GM10847 (cell line): Measurements from ENCODE around the gene GAMT.

ENCODE experiments used
- POLR2A ChIP-seq: IDR thresholded peaks from 2 replicates; pipeline ENCODE4 v1.6.1; 2011; ENCODE audit not compliant: insufficient read length; ENCODE audit errors: extremely low read depth

The GAMT gene

GRCh38 chr19:1386945-1387683, 14.2 kb downstream of the GAMT start:
- no peak for TF ChIP-seq POLR2A

DNA sequence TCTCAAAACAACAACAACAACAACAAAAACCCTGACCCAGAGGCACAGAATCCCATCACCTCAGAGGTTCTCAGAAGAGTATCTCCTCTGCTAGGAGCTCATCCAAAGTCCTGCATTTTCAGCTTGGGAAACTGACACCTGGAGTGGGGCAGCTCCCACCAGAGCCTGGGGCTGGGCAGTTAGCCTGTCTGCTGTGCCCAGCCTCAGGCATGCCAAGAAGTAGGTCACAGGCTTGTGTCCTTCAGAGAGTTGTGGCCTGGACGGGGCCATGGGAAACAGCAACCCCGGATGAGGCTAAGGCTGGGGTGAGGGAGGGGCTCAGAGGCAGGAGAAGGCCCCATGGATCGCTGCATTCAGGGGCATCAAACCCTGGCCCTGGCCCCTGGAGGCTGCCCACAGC, 15.5 kb downstream of the GAMT start:
- TF ChIP-seq POLR2A: no peak

DNA sequence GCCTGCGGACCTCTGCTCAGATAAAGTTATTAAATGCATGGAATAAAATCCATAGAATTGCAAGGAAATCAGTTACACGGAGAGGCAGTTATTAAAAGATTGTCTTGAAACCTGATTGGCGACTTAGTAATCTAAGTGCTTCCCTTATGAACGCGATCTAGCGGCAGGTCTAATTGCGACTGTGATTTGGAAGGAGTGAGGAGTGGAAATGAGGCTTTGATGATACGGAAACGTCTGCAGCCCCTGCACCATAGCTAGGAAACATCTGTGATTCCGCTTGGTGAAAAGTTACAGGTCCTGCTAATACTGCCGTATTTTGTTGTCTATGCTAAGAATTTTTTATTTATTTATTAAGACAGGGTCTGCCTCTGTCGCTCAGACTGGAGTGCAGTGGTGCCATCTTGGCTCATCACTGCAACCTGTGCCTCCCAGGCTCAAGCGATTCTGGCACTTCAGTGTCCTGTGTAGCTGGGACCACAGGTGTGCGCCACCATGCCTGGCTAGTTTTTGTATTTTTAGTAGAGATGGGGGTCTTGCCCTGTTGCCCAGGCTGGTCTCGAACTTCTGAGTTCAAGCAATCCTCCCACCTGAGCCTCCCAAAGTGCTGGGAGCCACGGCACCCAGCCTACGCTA, 16.7 kb downstream of the GAMT start:
- no peak for TF ChIP-seq POLR2A

DNA sequence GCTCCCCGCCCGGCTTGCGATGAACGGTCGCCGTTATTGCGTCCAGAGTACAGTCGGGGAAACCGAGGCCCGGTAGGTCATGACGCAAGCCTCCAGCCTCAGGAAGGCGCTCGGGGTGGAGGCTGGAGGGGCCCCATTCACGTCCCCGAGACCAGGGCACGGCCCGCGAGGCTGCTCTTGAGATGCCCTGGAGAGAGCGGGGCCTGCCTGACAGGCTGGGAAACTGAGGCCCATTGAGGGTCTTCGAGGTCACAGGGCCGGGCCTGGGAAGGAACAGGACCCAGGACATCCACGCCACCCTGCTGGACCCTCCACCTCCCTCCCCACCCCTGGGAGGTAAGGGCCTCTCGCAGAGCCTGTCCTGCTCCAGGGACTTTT, 17.3 kb downstream of the GAMT start:
- no peak for TF ChIP-seq POLR2A

DNA sequence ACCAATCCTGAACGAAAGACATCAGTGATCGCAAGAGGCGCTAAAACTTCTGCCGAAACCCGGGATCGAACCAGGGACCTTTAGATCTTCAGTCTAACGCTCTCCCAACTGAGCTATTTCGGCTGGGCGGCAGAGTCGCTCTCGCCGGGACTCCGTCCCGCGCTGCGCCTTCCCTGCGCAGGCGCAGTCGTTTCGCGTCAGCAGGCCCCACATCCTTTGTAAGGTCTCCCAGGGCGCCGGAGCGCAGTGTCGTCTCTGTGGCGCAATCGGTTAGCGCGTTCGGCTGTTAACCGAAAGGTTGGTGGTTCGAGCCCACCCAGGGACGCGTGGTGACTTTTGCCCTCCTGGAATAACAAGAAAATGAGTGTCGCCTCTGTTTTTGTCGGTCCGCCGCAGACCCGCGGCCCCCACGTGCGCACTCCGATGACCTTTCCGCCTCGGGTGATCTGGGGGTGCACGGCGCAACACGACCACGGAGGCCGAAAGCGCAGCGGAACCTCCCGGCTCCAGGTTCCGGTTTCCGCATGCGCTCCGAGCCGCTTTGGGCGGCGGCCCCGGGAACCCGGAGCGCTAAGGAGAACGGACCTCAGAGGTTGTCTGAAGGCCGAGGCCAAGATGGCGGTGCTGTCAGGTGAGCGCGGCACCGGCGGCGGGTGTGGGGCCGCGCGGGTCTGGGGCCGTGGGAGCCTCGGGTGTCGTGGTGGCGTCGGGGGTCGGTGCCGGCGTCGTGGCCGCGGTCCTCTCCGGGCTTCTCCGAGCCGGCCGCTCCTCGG, 17.8 kb downstream of the GAMT start, which contains the start of gene NDUFS7:
Gene NDUFS7 (plus strand): TSS at position 596 of the 773 bp plus-strand sequence. CDS start 20 bp downstream, at position 616.
- peak; percentile 74 for TF ChIP-seq POLR2A

GRCh38 chr19:1383017-1383311, 18.4 kb downstream of the GAMT start:
- no peak for TF ChIP-seq POLR2A

- TF ChIP-seq POLR2A: no peak
Measured at GRCh38 chr19:1382250-1382649, 19.1 kb downstream of the GAMT start.

- no peak for TF ChIP-seq POLR2A
Measured at GRCh38 chr19:1379961-1380489, 21.3 kb downstream of the GAMT start.

- no peak for TF ChIP-seq POLR2A
Measured at GRCh38 chr19:1379126-1379905, 22.0 kb downstream of the GAMT start.

GRCh38 chr19:1377965-1378785, 23.2 kb downstream of the GAMT start:
- no peak for TF ChIP-seq POLR2A

DNA sequence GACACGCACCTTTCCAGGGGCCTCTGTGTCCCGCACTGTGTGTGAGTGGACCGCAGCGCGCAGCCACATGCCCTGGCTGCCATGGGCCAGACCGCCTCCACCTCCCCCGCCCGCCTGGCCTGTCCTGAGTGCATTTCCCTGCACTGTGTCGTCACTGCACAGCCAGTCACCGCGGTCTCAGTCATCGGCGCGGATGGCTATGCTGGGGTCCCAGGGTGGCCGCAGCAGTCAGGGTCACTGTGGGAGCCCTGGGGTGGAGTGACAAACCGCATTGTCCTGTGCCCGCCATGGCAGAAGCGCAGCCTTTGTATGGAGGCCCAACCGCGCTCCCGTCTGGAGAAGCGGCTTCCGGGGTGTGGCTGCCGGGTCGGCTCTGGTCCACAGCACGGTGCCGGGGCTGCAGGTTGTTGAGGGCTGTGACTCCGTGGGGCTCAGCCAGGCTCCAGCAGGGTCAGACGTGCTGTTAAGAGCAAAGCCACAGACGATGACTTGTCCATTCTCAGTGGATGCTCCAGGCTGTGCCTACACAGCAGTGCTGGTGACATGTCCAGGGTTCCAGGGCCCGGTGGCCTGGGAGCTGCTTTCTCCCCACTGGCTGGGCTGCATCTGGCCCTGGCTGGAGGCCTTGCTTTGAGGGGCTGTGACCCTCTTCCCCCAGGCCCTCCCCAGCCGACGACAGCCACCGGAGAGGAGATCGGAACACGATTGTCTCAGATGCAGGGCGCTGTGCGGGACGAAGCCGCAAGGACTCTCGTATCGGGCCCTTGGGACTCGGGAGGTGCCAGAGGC, 24.0 kb downstream of the GAMT start:
- TF ChIP-seq POLR2A: no peak

GRCh38 chr19:1376415-1376805, 24.9 kb downstream of the GAMT start:
- TF ChIP-seq POLR2A: no peak

- no peak for TF ChIP-seq POLR2A
Measured at GRCh38 chr19:1374250-1374577, 27.1 kb downstream of the GAMT start.
